SK-N-SH treated with all-trans-retinoic acid at 6 μM for 48 hours (cell line): ENCODE data around the gene PRDM10.

Experiments used
- ATAC-seq: fragments of 200-7000 bp; cut with Tn5 transposase; 3 replicates; pipeline ENCODE4 v1.9.1; 2020; ENCODE audit warnings: mild to moderate bottlenecking, moderate library complexity
- ARNTL ChIP-seq: fragments of 450-650 bp; formaldehyde crosslinking; IDR thresholded peaks from 2 replicates; pipeline ENCODE4 v1.5.0; 2020; ENCODE audit warnings: low read depth, mild to moderate bottlenecking, moderate library complexity, borderline replicate concordance
- BACH2 ChIP-seq: fragments of 250-450 bp; sonication (Bioruptor Pico); IDR thresholded peaks from 2 replicates; pipeline ENCODE4 v1.9.0; 2021; ENCODE audit warnings: mild to moderate bottlenecking, borderline replicate concordance
- CREB5 ChIP-seq: fragments of 250-450 bp; sonication (Bioruptor Pico); IDR thresholded peaks from 2 replicates; pipeline ENCODE4 v1.5.1; 2020; ENCODE audit warnings: low read depth, mild to moderate bottlenecking, moderate library complexity
- CSDC2 ChIP-seq: fragments of 250-450 bp; sonication (Bioruptor Pico); IDR thresholded peaks from 2 replicates; pipeline ENCODE4 v1.5.0; 2020; ENCODE audit warnings: mild to moderate bottlenecking, moderate library complexity
- CSRNP3 ChIP-seq: fragments of 250-450 bp; sonication (Bioruptor Pico); IDR thresholded peaks from 2 replicates; pipeline ENCODE4 v1.5.1; 2021; ENCODE audit warnings: mild to moderate bottlenecking, moderate library complexity
- ESRRG ChIP-seq: fragments of 250-450 bp; sonication (Bioruptor Pico); IDR thresholded peaks from 2 replicates; pipeline ENCODE4 v1.6.1; 2021; ENCODE audit warnings: mild to moderate bottlenecking
- GLIS3 ChIP-seq: fragments of 250-450 bp; sonication (Bioruptor Pico); IDR thresholded peaks from 2 replicates; pipeline ENCODE4 v1.5.0; 2020; ENCODE audit warnings: mild to moderate bottlenecking, moderate library complexity
- ISL1 ChIP-seq: fragments of 250-450 bp; sonication (Bioruptor Pico); IDR thresholded peaks from 2 replicates; pipeline ENCODE4 v2.1.2; 2022; ENCODE audit warnings: mild to moderate bottlenecking, moderate library complexity
- OSR1 ChIP-seq: fragments of 250-450 bp; sonication (Bioruptor Pico); IDR thresholded peaks from 2 replicates; pipeline ENCODE4 v1.8.0; 2022; ENCODE audit warnings: moderate library complexity, mild to moderate bottlenecking, inconsistent platforms
- PATZ1 ChIP-seq: fragments of 250-450 bp; sonication (Bioruptor Pico); IDR thresholded peaks from 2 replicates; pipeline ENCODE4 v1.8.0; 2020; ENCODE audit warnings: mild to moderate bottlenecking, moderate library complexity, borderline replicate concordance
- PPARA ChIP-seq: fragments of 250-450 bp; sonication (Bioruptor Pico); IDR thresholded peaks from 2 replicates; pipeline ENCODE4 v1.5.0; 2020; ENCODE audit warnings: mild to moderate bottlenecking, borderline replicate concordance
- RARB ChIP-seq: fragments of 250-450 bp; sonication (Bioruptor Pico); IDR thresholded peaks from 2 replicates; pipeline ENCODE4 v1.8.0; 2021; ENCODE audit warnings: mild to moderate bottlenecking, moderate library complexity
- SNAI2 ChIP-seq: fragments of 250-450 bp; sonication (Bioruptor Pico); IDR thresholded peaks from 2 replicates; pipeline ENCODE4 v1.5.0; 2020; ENCODE audit warnings: mild to moderate bottlenecking, moderate library complexity
- TCF4 ChIP-seq: fragments of 250-450 bp; sonication (Bioruptor Pico); IDR thresholded peaks from 2 replicates; pipeline ENCODE4 v1.8.0; 2021; ENCODE audit warnings: mild to moderate bottlenecking, moderate library complexity, borderline replicate concordance
- TOX ChIP-seq: fragments of 250-450 bp; sonication (Bioruptor Pico); IDR thresholded peaks from 2 replicates; pipeline ENCODE4 v1.8.0; 2021; ENCODE audit warnings: mild to moderate bottlenecking, moderate library complexity, borderline replicate concordance
- TSHZ2 ChIP-seq: fragments of 250-450 bp; sonication (Bioruptor Pico); IDR thresholded peaks from 2 replicates; pipeline ENCODE4 v1.5.0; 2020; ENCODE audit warnings: mild to moderate bottlenecking, moderate library complexity
- ZFP3 ChIP-seq: fragments of 250-450 bp; sonication (Bioruptor Pico); IDR thresholded peaks from 2 replicates; pipeline ENCODE4 v1.5.0; 2020; ENCODE audit warnings: mild to moderate bottlenecking, moderate library complexity
- ZFP30 ChIP-seq: fragments of 450-650 bp; formaldehyde crosslinking; IDR thresholded peaks from 2 replicates; pipeline ENCODE4 v1.5.0; 2022; ENCODE audit warnings: mild to moderate bottlenecking, moderate library complexity
- ZNF565 ChIP-seq: fragments of 450-650 bp; formaldehyde crosslinking; conservative IDR thresholded peaks from 2 replicates; pipeline ENCODE4 v1.5.0; 2020; ENCODE audit warnings: low read depth, mild to moderate bottlenecking, moderate library complexity
- ZNF70 ChIP-seq: fragments of 450-650 bp; formaldehyde crosslinking; IDR thresholded peaks from 2 replicates; pipeline ENCODE4 v1.5.0; 2020; ENCODE audit warnings: mild to moderate bottlenecking, moderate library complexity
- ZNF8 ChIP-seq: fragments of 450-650 bp; formaldehyde crosslinking; IDR thresholded peaks from 2 replicates; pipeline ENCODE4 v1.5.0; 2020; ENCODE audit warnings: mild to moderate bottlenecking, moderate library complexity

The PRDM10 gene

GRCh38 chr11:129910360-129910759, 92.3 kb downstream of the PRDM10 start:
- no peak for ATAC-seq
- no peak for TF ChIP-seq CSRNP3

GRCh38 chr11:129905402-129905801, 97.2 kb downstream of the PRDM10 start:
- TF ChIP-seq ARNTL, result no peak
- TF ChIP-seq ZNF565 (CRISPR knock-in tag), result no peak
- TF ChIP-seq PPARA (CRISPR knock-in tag), result no peak
- no peak for TF ChIP-seq BACH2 (CRISPR knock-in tag)
- no peak for TF ChIP-seq TSHZ2 (CRISPR knock-in tag)
- no peak for TF ChIP-seq TOX (CRISPR knock-in tag)
- no peak for TF ChIP-seq SNAI2 (CRISPR knock-in tag)
- no peak for TF ChIP-seq CREB5
- no peak for TF ChIP-seq RARB
- no peak for TF ChIP-seq OSR1 (CRISPR knock-in tag)
- no peak for TF ChIP-seq ESRRG
- TF ChIP-seq GLIS3 (CRISPR knock-in tag), result no peak
- TF ChIP-seq TCF4 (CRISPR knock-in tag), result no peak
- TF ChIP-seq ISL1 (CRISPR knock-in tag), result no peak
- TF ChIP-seq ZFP3 (CRISPR knock-in tag), result no peak
- no peak for TF ChIP-seq ZFP30 (CRISPR knock-in tag)
- no peak for TF ChIP-seq PATZ1
- no peak for TF ChIP-seq ZNF8
- no peak for ATAC-seq

GRCh38 chr11:129896062-129896461, 106.6 kb downstream of the PRDM10 start:
- ATAC-seq, result no peak
- no peak for TF ChIP-seq BACH2 (CRISPR knock-in tag)
- no peak for TF ChIP-seq ZNF70 (CRISPR knock-in tag)
- TF ChIP-seq ARNTL, result no peak
- no peak for TF ChIP-seq ZFP30 (CRISPR knock-in tag)
- TF ChIP-seq TCF4 (CRISPR knock-in tag), result no peak
- no peak for TF ChIP-seq CREB5
- no peak for TF ChIP-seq ESRRG
- no peak for TF ChIP-seq CSDC2 (CRISPR knock-in tag)
- no peak for TF ChIP-seq GLIS3 (CRISPR knock-in tag)
- TF ChIP-seq ZNF565 (CRISPR knock-in tag), result no peak
- TF ChIP-seq ZFP3 (CRISPR knock-in tag), result no peak
- no peak for TF ChIP-seq ZNF8
- no peak for TF ChIP-seq TSHZ2 (CRISPR knock-in tag)
- TF ChIP-seq PATZ1, result no peak
- TF ChIP-seq CSRNP3, result no peak
- no peak for TF ChIP-seq SNAI2 (CRISPR knock-in tag)
- no peak for TF ChIP-seq ISL1 (CRISPR knock-in tag)
- no peak for TF ChIP-seq TOX (CRISPR knock-in tag)
- no peak for TF ChIP-seq RARB
